Caco-2 (cell line): ENCODE results near the gene GRIFIN. TPM values are rescaled to one million over a fixed set of nuclear protein-coding genes. Genes with fewer than 3 reads are reported as not detected.

Experiments used
- BruUV-seq: library from RNA; stranded (reverse); fragments of 400-500 nt; replicated peaks from 2 replicates; lab custom pipeline; 2021; lab: Mats Ljungman, UMichigan
- CTCF ChIA-PET: fragments of 300-600 bp; sonication (Branson Sonifier 250); formaldehyde crosslinking; loops from one replicate; lab custom pipeline; 2022; ENCODE audit warnings: antibody characterized with exemption; lab: Charles Lee
- POLR2A ChIA-PET: fragments of 300-600 bp; sonication (Branson Sonifier 250); formaldehyde crosslinking; loops from one replicate; lab custom pipeline; 2022; ENCODE audit warnings: antibody characterized with exemption; lab: Charles Lee
- DNase-seq, 2 experiments: peaks; one replicate each; pipeline versions ENCODE4 v3.0.0 to v3.0.0-alpha.2; 2020 to 2022
- H3K27me3 ChIP-seq: replicated peaks from 2 replicates; pipeline ENCODE4 v1.6.0; 2011; ENCODE audit warnings: low read length; ENCODE audit not compliant: control insufficient read depth, insufficient read depth
- H3K36me3 ChIP-seq: 2 replicates; pipeline ENCODE4 v1.5.1; 2011; ENCODE audit warnings: low read length; ENCODE audit not compliant: control insufficient read depth, insufficient read depth
- H3K4me1 ChIP-seq: fragments of 250-450 bp; sonication (Bioruptor Pico); 2 replicates; pipeline ENCODE4 v1.5.1; 2020; ENCODE audit warnings: mild to moderate bottlenecking
- H3K4me3 ChIP-seq: 2 replicates; pipeline ENCODE4 v1.5.1; 2011; ENCODE audit warnings: low read depth, mild to moderate bottlenecking, control low read depth, low read length
- H3K9me3 ChIP-seq: fragments of 250-450 bp; sonication (Bioruptor Pico); 2 replicates; pipeline ENCODE4 v1.5.1; 2020; ENCODE audit warnings: mild to moderate bottlenecking, moderate library complexity
- H3K27ac Mint-ChIP-seq: one replicate; pipeline ENCODE4 v1.8.0; 2022; ENCODE audit warnings: mixed read lengths; ENCODE audit not compliant: unreplicated experiment
- H3K27me3 Mint-ChIP-seq: one replicate; pipeline ENCODE4 v1.8.0; 2022; ENCODE audit warnings: mixed read lengths; ENCODE audit not compliant: insufficient read depth, unreplicated experiment
- H3K36me3 Mint-ChIP-seq: one replicate; pipeline ENCODE4 v1.8.0; 2022; ENCODE audit warnings: mild to moderate bottlenecking, mixed read lengths; ENCODE audit not compliant: insufficient read depth, unreplicated experiment
- H3K4me1 Mint-ChIP-seq: one replicate; pipeline ENCODE4 v1.8.0; 2022; ENCODE audit warnings: low read depth, mixed read lengths; ENCODE audit not compliant: unreplicated experiment
- H3K4me3 Mint-ChIP-seq: one replicate; pipeline ENCODE4 v1.8.0; 2022; ENCODE audit warnings: mild to moderate bottlenecking, moderate library complexity, mixed read lengths; ENCODE audit not compliant: unreplicated experiment
- H3K9me3 Mint-ChIP-seq: one replicate; pipeline ENCODE4 v1.8.0; 2022; ENCODE audit warnings: mixed read lengths; ENCODE audit not compliant: unreplicated experiment
- CTCF ChIP-seq, 2 experiments: fragments of 200-600 bp in 1 of 2; IDR thresholded peaks; 1 replicate in 1 of 2; 2 replicates in 1 of 2; pipeline versions ENCODE4 v1.5.1 to v1.8.0; 2011 to 2022; ENCODE audit warnings: antibody characterized with exemption in 1 of 2, control low read depth in 1 of 2, inconsistent platforms in 1 of 2, low read depth in 1 of 2, low read length in 1 of 2, mild to moderate bottlenecking in 1 of 2, moderate library complexity in 1 of 2; ENCODE audit not compliant: insufficient read depth in 1 of 2, severe bottlenecking in 1 of 2, unreplicated experiment in 1 of 2
- intact Hi-C: fragments of 100-400 bp; cut with micrococcal nuclease; formaldehyde crosslinking; loops from one replicate; pipeline ENCODE4 v1.10.0; 2022; ENCODE audit not compliant: unreplicated experiment
- total RNA-seq: library from RNA; stranded (reverse); gene quantifications from 2 replicates; pipeline ENCODE4 v1.2.3, GENCODE V29; 2022

The GRIFIN gene
- total RNA-seq, 1 experiment from 2014 or later = not detected

- Mint-ChIP-seq H3K27me3 (no peaks in the 10 kb centered on the region), H3K36me3 (peaks cover 6% of the 10 kb centered on the region), H3K4me3 (no peak overlapping the region), H3K4me1 (no peaks in the 10 kb centered on the region), H3K9me3 (no peaks in the 10 kb centered on the region), H3K27ac (no peak overlapping the region)
- BruUV-seq = no TSS peak
- ChIA-PET POLR2A (no interaction called here), CTCF (no interaction called here)
- no peaks in the 10 kb centered on the region for H3K4me1 ChIP-seq
- no peaks in the 10 kb centered on the region for H3K27me3 ChIP-seq
- H3K4me3 ChIP-seq = no peak overlapping the region
- no peaks in the 10 kb centered on the region for H3K9me3 ChIP-seq
- DNase-seq = no peak
- no peak for TF ChIP-seq CTCF (IDR thresholded peaks at IDR 0.05; ENCODE audit: insufficient read depth in 1 of 2, low read depth in 1 of 2, low read length in 1 of 2, severe bottlenecking in 1 of 2, unreplicated experiment in 1 of 2)
- intact Hi-C loops = loop anchor here (5.0 kb wide), 1 partner anchor 80 kb away; the partner anchor contains the start of genes BRAT1 and IQCE
- no peaks in the 10 kb centered on the region for H3K36me3 ChIP-seq
These were observed 713 bp upstream of the GRIFIN start for GRCh38 chr7:2476776-2477446.

- H3K27me3 ChIP-seq = no peaks in the 10 kb centered on the region
- H3K36me3 ChIP-seq = no peaks in the 10 kb centered on the region
- DNase-seq = no peak
- POLR2A ChIA-PET = no interaction called here
- H3K9me3 Mint-ChIP-seq = no peaks in the 10 kb centered on the region
- intact Hi-C loops = loop anchor here (5.0 kb wide), 1 partner anchor 82 kb away; the partner anchor contains the start of genes BRAT1 and IQCE
- no peak overlapping the region for H3K4me3 Mint-ChIP-seq
- peaks cover 5% of the 10 kb centered on the region for H3K36me3 Mint-ChIP-seq
- BruUV-seq = no TSS peak
- no peaks in the 10 kb centered on the region for H3K9me3 ChIP-seq
- CTCF ChIA-PET = no interaction called here
- no peak for TF ChIP-seq CTCF (IDR thresholded peaks at IDR 0.05; ENCODE audit: insufficient read depth in 1 of 2, low read depth in 1 of 2, low read length in 1 of 2, severe bottlenecking in 1 of 2, unreplicated experiment in 1 of 2)
- H3K27me3 Mint-ChIP-seq = no peaks in the 10 kb centered on the region
- H3K27ac Mint-ChIP-seq = no peak overlapping the region
- H3K4me1 ChIP-seq = no peaks in the 10 kb centered on the region; the same call in 1 of the 2 replicates
- no peak overlapping the region for H3K4me3 ChIP-seq
- H3K4me1 Mint-ChIP-seq = no peaks in the 10 kb centered on the region
These were observed 551 bp downstream of the GRIFIN start for GRCh38 chr7:2475678-2476015.

GRCh38 chr7:2474813-2475677 is 1.2 kb downstream of the GRIFIN start:
- Mint-ChIP-seq H3K4me1 (no peaks in the 10 kb centered on the region), H3K9me3 (no peaks in the 10 kb centered on the region), H3K36me3 (no peaks in the 10 kb centered on the region), H3K4me3 (no peak overlapping the region), H3K27ac (no peak overlapping the region), H3K27me3 (no peaks in the 10 kb centered on the region)
- Histone ChIP-seq H3K9me3 (no peaks in the 10 kb centered on the region), H3K36me3 (no peaks in the 10 kb centered on the region), H3K27me3 (no peaks in the 10 kb centered on the region), H3K4me1 (no peaks in the 10 kb centered on the region; the same call in 1 of the 2 replicates), H3K4me3 (no peak overlapping the region)
- BruUV-seq = no TSS peak
- intact Hi-C loops = loop anchor here (5.0 kb wide), 1 partner anchor 82 kb away; the partner anchor contains the start of genes BRAT1 and IQCE
- CTCF ChIA-PET = interaction anchor here (0.5 kb wide), 1 partner anchor 41 kb away, joined by 3 read pairs; no protein-coding TSS in a partner anchor
- POLR2A ChIA-PET = no interaction called here
- DNase-seq = no peak
- no peak for TF ChIP-seq CTCF (IDR thresholded peaks at IDR 0.05; ENCODE audit: insufficient read depth in 1 of 2, low read depth in 1 of 2, low read length in 1 of 2, severe bottlenecking in 1 of 2, unreplicated experiment in 1 of 2)
